GM18909 (cell line): ENCODE results near the gene CAPN5.

Source experiments
- ATAC-seq: cut with Tn5 transposase; IDR thresholded peaks from one replicate; pipeline ENCODE4 v1.9.1; 2021; ENCODE audit warnings: mild to moderate bottlenecking; ENCODE audit not compliant: unreplicated experiment, poor library complexity

CAPN5 gene

GRCh38 chr11:77144857-77145428, 78.2 kb downstream of the CAPN5 start:
- ATAC-seq: no peak

- no peak for ATAC-seq
Measured at GRCh38 chr11:77146261-77147035, 79.7 kb downstream of the CAPN5 start.

GRCh38 chr11:77147036-77147315, 80.2 kb downstream of the CAPN5 start:
- no peak for ATAC-seq

GRCh38 chr11:77147668-77148321, 81.0 kb downstream of the CAPN5 start:
- no peak for ATAC-seq

GRCh38 chr11:77148963-77149715, 82.4 kb downstream of the CAPN5 start:
- no peak for ATAC-seq

- ATAC-seq: no peak
Measured at GRCh38 chr11:77149716-77150392, 83.1 kb downstream of the CAPN5 start.

- ATAC-seq: no peak
Measured at GRCh38 chr11:77150836-77151235, 84.1 kb downstream of the CAPN5 start.

GRCh38 chr11:77151804-77152509, 85.2 kb downstream of the CAPN5 start:
- ATAC-seq: no peak

- no peak for ATAC-seq
Measured at GRCh38 chr11:77152846-77153245, 86.1 kb downstream of the CAPN5 start.

- no peak for ATAC-seq
Measured at GRCh38 chr11:77153276-77154185, 86.8 kb downstream of the CAPN5 start.

GRCh38 chr11:77154381-77155081, 87.8 kb downstream of the CAPN5 start:
- no peak for ATAC-seq

- no peak for ATAC-seq
Measured at GRCh38 chr11:77155082-77155475, 88.3 kb downstream of the CAPN5 start.

GRCh38 chr11:77155556-77156130, 88.9 kb downstream of the CAPN5 start:
- ATAC-seq: no peak

GRCh38 chr11:77156396-77157195, 89.8 kb downstream of the CAPN5 start:
- no peak for ATAC-seq

GRCh38 chr11:77158041-77158695, 91.4 kb downstream of the CAPN5 start:
- ATAC-seq: no peak

GRCh38 chr11:77159219-77159936, 92.6 kb downstream of the CAPN5 start:
- ATAC-seq: no peak
